Activated naive CD8-positive, alpha-beta T cell treated with anti-CD3 and anti-CD28 coated beads, Interleukin-2, amount 50 U/mL, for 24 hours (primary cell): ENCODE results near the gene ELF3.

Experiments used
- ATAC-seq: fragments of 150-1000 bp; cut with Tn5 transposase; one replicate; pipeline ENCODE4 v1.10.0; 2021
- DNase-seq: peaks from one replicate; pipeline ENCODE4 v3.0.0; 2021
- H3K27ac Mint-ChIP-seq: one replicate; pipeline ENCODE4 v1.8.0; 2021; ENCODE audit warnings: mild to moderate bottlenecking, mixed read lengths
- H3K27me3 Mint-ChIP-seq: one replicate; pipeline ENCODE4 v1.8.0; 2021; ENCODE audit warnings: mixed read lengths
- H3K36me3 Mint-ChIP-seq: one replicate; pipeline ENCODE4 v1.8.0; 2021; ENCODE audit warnings: low read depth, mixed read lengths
- H3K4me1 Mint-ChIP-seq: one replicate; pipeline ENCODE4 v1.8.0; 2021; ENCODE audit warnings: mixed read lengths
- H3K4me3 Mint-ChIP-seq: one replicate; pipeline ENCODE4 v1.8.0; 2021; ENCODE audit warnings: mild to moderate bottlenecking, moderate library complexity, mixed read lengths
- H3K9me3 Mint-ChIP-seq: one replicate; pipeline ENCODE4 v1.8.0; 2021; ENCODE audit warnings: mixed read lengths

Gene ELF3

GRCh38 chr1:201990427-201990826 is 20.0 kb upstream of the ELF3 start:
- no peaks in the 10 kb centered on the region for H3K9me3 Mint-ChIP-seq
- no peaks in the 10 kb centered on the region for H3K4me1 Mint-ChIP-seq
- ATAC-seq: no peak
- H3K27me3 Mint-ChIP-seq: no peaks in the 10 kb centered on the region
- H3K27ac Mint-ChIP-seq: no peak overlapping the region
- no peak overlapping the region for H3K4me3 Mint-ChIP-seq
- H3K36me3 Mint-ChIP-seq: peaks cover 17% of the 10 kb centered on the region
- no peak for DNase-seq

- no peaks in the 10 kb centered on the region for H3K27me3 Mint-ChIP-seq
- ATAC-seq (peak; percentile 88), DNase-seq (peak; percentile 15)
- no peaks in the 10 kb centered on the region for H3K4me1 Mint-ChIP-seq
- no peak overlapping the region for H3K27ac Mint-ChIP-seq
- peaks cover 7% of the 10 kb centered on the region for H3K36me3 Mint-ChIP-seq
- no peak overlapping the region for H3K4me3 Mint-ChIP-seq
- no peaks in the 10 kb centered on the region for H3K9me3 Mint-ChIP-seq
Measured at GRCh38 chr1:201999625-202000238, 10.7 kb upstream of the ELF3 start.

- H3K36me3 Mint-ChIP-seq: peaks cover 13% of the 10 kb centered on the region
- H3K4me3 Mint-ChIP-seq: no peak overlapping the region
- H3K4me1 Mint-ChIP-seq: no peaks in the 10 kb centered on the region
- no peaks in the 10 kb centered on the region for H3K9me3 Mint-ChIP-seq
- H3K27ac Mint-ChIP-seq: no peak overlapping the region
- no peak for ATAC-seq
- no peak for DNase-seq
- H3K27me3 Mint-ChIP-seq: no peaks in the 10 kb centered on the region
Measured at GRCh38 chr1:202002507-202002906, 7.9 kb upstream of the ELF3 start.

GRCh38 chr1:202004711-202005110 is 5.7 kb upstream of the ELF3 start:
- no peak overlapping the region for H3K27ac Mint-ChIP-seq
- no peaks in the 10 kb centered on the region for H3K9me3 Mint-ChIP-seq
- ATAC-seq (no peak), DNase-seq (no peak)
- H3K4me3 Mint-ChIP-seq: no peak overlapping the region
- no peaks in the 10 kb centered on the region for H3K27me3 Mint-ChIP-seq
- H3K4me1 Mint-ChIP-seq: no peaks in the 10 kb centered on the region
- H3K36me3 Mint-ChIP-seq: peaks cover 13% of the 10 kb centered on the region

- no peaks in the 10 kb centered on the region for H3K9me3 Mint-ChIP-seq
- H3K27me3 Mint-ChIP-seq: no peaks in the 10 kb centered on the region
- H3K27ac Mint-ChIP-seq: no peak overlapping the region
- DNase-seq (no peak), ATAC-seq (no peak)
- H3K36me3 Mint-ChIP-seq: peaks cover 11% of the 10 kb centered on the region
- H3K4me1 Mint-ChIP-seq: no peaks in the 10 kb centered on the region
- no peak overlapping the region for H3K4me3 Mint-ChIP-seq
Measured at GRCh38 chr1:202005958-202006357, 4.4 kb upstream of the ELF3 start.

- Mint-ChIP-seq H3K36me3 (peaks cover 10% of the 10 kb centered on the region), H3K27me3 (no peaks in the 10 kb centered on the region), H3K4me1 (no peaks in the 10 kb centered on the region), H3K4me3 (no peak overlapping the region), H3K9me3 (no peaks in the 10 kb centered on the region), H3K27ac (no peak overlapping the region)
- DNase-seq (no peak), ATAC-seq (no peak)
Measured at GRCh38 chr1:202007304-202007703, 3.1 kb upstream of the ELF3 start.

- no peak overlapping the region for H3K4me3 Mint-ChIP-seq
- DNase-seq (no peak), ATAC-seq (no peak)
- peaks cover 8% of the 10 kb centered on the region for H3K36me3 Mint-ChIP-seq
- no peaks in the 10 kb centered on the region for H3K9me3 Mint-ChIP-seq
- H3K27ac Mint-ChIP-seq: no peak overlapping the region
- H3K27me3 Mint-ChIP-seq: no peaks in the 10 kb centered on the region
- no peaks in the 10 kb centered on the region for H3K4me1 Mint-ChIP-seq
Measured at GRCh38 chr1:202007805-202008489, 2.4 kb upstream of the ELF3 start.

- no peaks in the 10 kb centered on the region for H3K27me3 Mint-ChIP-seq
- no peak overlapping the region for H3K4me3 Mint-ChIP-seq
- H3K9me3 Mint-ChIP-seq: no peaks in the 10 kb centered on the region
- peak; percentile 76 for ATAC-seq
- peaks cover 8% of the 10 kb centered on the region for H3K36me3 Mint-ChIP-seq
- peak; percentile 71 for DNase-seq
- H3K27ac Mint-ChIP-seq: no peak overlapping the region
- no peaks in the 10 kb centered on the region for H3K4me1 Mint-ChIP-seq
Measured at GRCh38 chr1:202009326-202010179, 834 bp upstream of the ELF3 start.

GRCh38 chr1:202011994-202012393 is 1.6 kb downstream of the ELF3 start:
- Mint-ChIP-seq H3K9me3 (no peaks in the 10 kb centered on the region), H3K36me3 (no peaks in the 10 kb centered on the region), H3K4me1 (no peaks in the 10 kb centered on the region), H3K27me3 (peaks cover 2% of the 10 kb centered on the region), H3K27ac (no peak overlapping the region), H3K4me3 (no peak overlapping the region)
- DNase-seq (no peak), ATAC-seq (no peak)

GRCh38 chr1:202012544-202013478 is 2.4 kb downstream of the ELF3 start:
- H3K27me3 Mint-ChIP-seq: peaks cover 2% of the 10 kb centered on the region
- ATAC-seq (no peak), DNase-seq (no peak)
- H3K27ac Mint-ChIP-seq: no peak overlapping the region
- H3K4me1 Mint-ChIP-seq: no peaks in the 10 kb centered on the region
- H3K4me3 Mint-ChIP-seq: no peak overlapping the region
- H3K9me3 Mint-ChIP-seq: no peaks in the 10 kb centered on the region
- H3K36me3 Mint-ChIP-seq: no peaks in the 10 kb centered on the region

- H3K4me1 Mint-ChIP-seq: no peaks in the 10 kb centered on the region
Measured at GRCh38 chr1:202013603-202014002, 3.2 kb downstream of the ELF3 start.

GRCh38 chr1:202014060-202014459 is 3.7 kb downstream of the ELF3 start:
- H3K27ac Mint-ChIP-seq: no peak overlapping the region
- H3K36me3 Mint-ChIP-seq: no peaks in the 10 kb centered on the region

More at GRCh38 chr1:202013603-202014002, 3.2 kb downstream of the ELF3 start:
- DNase-seq (no peak), ATAC-seq (no peak)
- no peaks in the 10 kb centered on the region for H3K36me3 Mint-ChIP-seq
- no peak overlapping the region for H3K27ac Mint-ChIP-seq
- H3K9me3 Mint-ChIP-seq: no peaks in the 10 kb centered on the region
- H3K27me3 Mint-ChIP-seq: peaks cover 2% of the 10 kb centered on the region
- H3K4me3 Mint-ChIP-seq: no peak overlapping the region

GRCh38 chr1:202014915-202015661 is 4.7 kb downstream of the ELF3 start:
- H3K27ac Mint-ChIP-seq: no peak overlapping the region
- DNase-seq: no peak
- no peak for ATAC-seq
- peaks cover 5% of the 10 kb centered on the region for H3K27me3 Mint-ChIP-seq
- H3K4me1 Mint-ChIP-seq: no peaks in the 10 kb centered on the region
- H3K4me3 Mint-ChIP-seq: no peak overlapping the region
- no peaks in the 10 kb centered on the region for H3K36me3 Mint-ChIP-seq
- H3K9me3 Mint-ChIP-seq: no peaks in the 10 kb centered on the region

More at GRCh38 chr1:202014060-202014459, 3.7 kb downstream of the ELF3 start:
- Mint-ChIP-seq H3K9me3 (no peaks in the 10 kb centered on the region), H3K4me1 (no peaks in the 10 kb centered on the region), H3K4me3 (no peak overlapping the region), H3K27me3 (peaks cover 5% of the 10 kb centered on the region)
- ATAC-seq (no peak), DNase-seq (no peak)

GRCh38 chr1:202015662-202015937 is 5.2 kb downstream of the ELF3 start:
- no peak overlapping the region for H3K27ac Mint-ChIP-seq

More at GRCh38 chr1:202015662-202015937, 5.2 kb downstream of the ELF3 start:
- DNase-seq (no peak), ATAC-seq (no peak)
- Mint-ChIP-seq H3K4me3 (no peak overlapping the region), H3K36me3 (no peaks in the 10 kb centered on the region), H3K9me3 (no peaks in the 10 kb centered on the region), H3K27me3 (peaks cover 5% of the 10 kb centered on the region), H3K4me1 (no peaks in the 10 kb centered on the region)
